Activated CD4-positive, alpha-beta T cell treated with anti-CD3 and anti-CD28 coated beads for 36 hours (primary cell): Measurements from ENCODE around the gene SOX2. TPM values are rescaled to one million over a fixed set of nuclear protein-coding genes. Genes with fewer than 3 reads are reported as not detected.

Source experiments
- ATAC-seq: fragments of 200-7000 bp; cut with Tn5 transposase; one replicate; pipeline ENCODE4 v1.10.0; 2021; ENCODE audit warnings: mild to moderate bottlenecking, moderate library complexity
- CTCF ChIA-PET: fragments of 350-600 bp; sonication (Branson Sonifier 250); formaldehyde crosslinking; loops from one replicate; lab custom pipeline; 2021; ENCODE audit warnings: antibody characterized with exemption; lab: Charles Lee
- POLR2A ChIA-PET: fragments of 350-600 bp; sonication (Branson Sonifier 250); formaldehyde crosslinking; loops from one replicate; lab custom pipeline; 2021; ENCODE audit warnings: antibody characterized with exemption, inconsistent platforms; lab: Charles Lee
- DNase-seq: peaks from one replicate; pipeline ENCODE4 v3.0.0-alpha.2; 2020
- H3K27ac Mint-ChIP-seq: one replicate; pipeline ENCODE4 v1.8.0; 2021; ENCODE audit warnings: mixed read lengths
- H3K27me3 Mint-ChIP-seq: one replicate; pipeline ENCODE4 v1.8.0; 2021; ENCODE audit warnings: mixed read lengths
- H3K36me3 Mint-ChIP-seq: one replicate; pipeline ENCODE4 v1.8.0; 2021; ENCODE audit warnings: low read depth, mixed read lengths
- H3K4me1 Mint-ChIP-seq: one replicate; pipeline ENCODE4 v1.8.0; 2021; ENCODE audit warnings: mixed read lengths
- H3K4me3 Mint-ChIP-seq: one replicate; pipeline ENCODE4 v1.8.0; 2021; ENCODE audit warnings: mild to moderate bottlenecking, moderate library complexity, mixed read lengths
- H3K9me3 Mint-ChIP-seq: one replicate; pipeline ENCODE4 v1.8.0; 2021; ENCODE audit warnings: low read depth, mixed read lengths
- intact Hi-C, 2 experiments: fragments of 100-400 bp; cut with DNase I in 1 of 2; cut with micrococcal nuclease in 1 of 2; formaldehyde crosslinking; loops; one replicate each; pipeline versions ENCODE4 v1.14.2 to v1.15.1; 2022 to 2024; cut with DNase I, micrococcal nuclease
- total RNA-seq, 2 experiments: library from RNA; stranded (reverse); gene quantifications; one replicate each; pipeline ENCODE4 v1.2.3, GENCODE V29; 2021

SOX2 gene
- total RNA-seq, 2 experiments from 2014 or later: not detected

- DNase-seq (no peak), ATAC-seq (no peak)
- H3K36me3 Mint-ChIP-seq: peaks cover 2% of the 10 kb centered on the region
- no peak overlapping the region for H3K27ac Mint-ChIP-seq
- POLR2A ChIA-PET: no interaction called here
- H3K27me3 Mint-ChIP-seq: peaks cover 57% of the 10 kb centered on the region
- peaks cover 6% of the 10 kb centered on the region for H3K4me1 Mint-ChIP-seq
- peaks cover 4% of the 10 kb centered on the region for H3K9me3 Mint-ChIP-seq
- CTCF ChIA-PET: interaction anchor here (1.0 to 1.6 kb wide), 5 partner anchors 9 to 981 kb away, joined by 3 to 13 read pairs (median 3); no protein-coding TSS in a partner anchor
- H3K4me3 Mint-ChIP-seq: no peak overlapping the region
- intact Hi-C loops: loop anchor here in 1 of 2 experiments (10.0 kb wide), 1 partner anchor 547 kb away; no protein-coding TSS in a partner anchor
Observed at GRCh38 chr3:181707980-181708379, 3.7 kb upstream of the SOX2 start.

GRCh38 chr3:181709537-181710279, 2.0 kb upstream of the SOX2 start:
- Mint-ChIP-seq H3K9me3 (no peaks in the 10 kb centered on the region), H3K4me3 (no peak overlapping the region), H3K4me1 (peaks cover 6% of the 10 kb centered on the region), H3K27ac (no peak overlapping the region), H3K27me3 (peaks cover 52% of the 10 kb centered on the region), H3K36me3 (peaks cover 6% of the 10 kb centered on the region)
- ATAC-seq: no peak
- intact Hi-C loops: loop anchor here (1.0 to 10.0 kb wide), 4 partner anchors 545 to 974 kb away; no protein-coding TSS in a partner anchor
- POLR2A ChIA-PET: no interaction called here
- CTCF ChIA-PET: interaction anchor here (0.6 to 1.6 kb wide), 4 partner anchors 9 to 976 kb away, joined by 3 to 13 read pairs (median 4); no protein-coding TSS in a partner anchor
- peak; percentile 85 for DNase-seq

- peaks cover 3% of the 10 kb centered on the region for H3K9me3 Mint-ChIP-seq
- H3K4me1 Mint-ChIP-seq: peaks cover 6% of the 10 kb centered on the region
- intact Hi-C loops: loop anchor here (1.0 kb wide), 2 partner anchors 9 to 14 kb away; no protein-coding TSS in a partner anchor
- no peak overlapping the region for H3K27ac Mint-ChIP-seq
- ATAC-seq (no peak), DNase-seq (no peak)
- peaks cover 8% of the 10 kb centered on the region for H3K36me3 Mint-ChIP-seq
- no peak overlapping the region for H3K4me3 Mint-ChIP-seq
- H3K27me3 Mint-ChIP-seq: peaks cover 50% of the 10 kb centered on the region
- ChIA-PET POLR2A (no interaction called here), CTCF (interaction anchor here (0.5 kb wide), 2 partner anchors 376 to 782 kb away, joined by 3 to 4 read pairs; no protein-coding TSS in a partner anchor)
Observed at GRCh38 chr3:181710345-181711291, 1.1 kb upstream of the SOX2 start.

- H3K4me3 Mint-ChIP-seq: no peak overlapping the region
Observed at GRCh38 chr3:181712226-181712552, 464 bp downstream of the SOX2 start.

GRCh38 chr3:181712553-181713279, 991 bp downstream of the SOX2 start:
- no peak overlapping the region for H3K4me3 Mint-ChIP-seq
- peaks cover 3% of the 10 kb centered on the region for H3K9me3 Mint-ChIP-seq
- intact Hi-C loops: loop anchor here in 1 of 2 experiments (2.0 kb wide), 1 partner anchor 14 kb away; no protein-coding TSS in a partner anchor
- peaks cover 8% of the 10 kb centered on the region for H3K36me3 Mint-ChIP-seq
- peaks cover 6% of the 10 kb centered on the region for H3K4me1 Mint-ChIP-seq
- ATAC-seq (no peak), DNase-seq (peak; percentile 41)
- POLR2A ChIA-PET: no interaction called here
- peaks cover 53% of the 10 kb centered on the region for H3K27me3 Mint-ChIP-seq
- no peak overlapping the region for H3K27ac Mint-ChIP-seq
- CTCF ChIA-PET: interaction anchor here (0.7 to 1.1 kb wide), 3 partner anchors 11 to 971 kb away, joined by 3 to 5 read pairs (median 5); no protein-coding TSS in a partner anchor

More at GRCh38 chr3:181712226-181712552, 464 bp downstream of the SOX2 start:
- ChIA-PET POLR2A (no interaction called here), CTCF (no interaction called here)
- no peak for ATAC-seq
- DNase-seq: no peak
- Mint-ChIP-seq H3K27ac (no peak overlapping the region), H3K27me3 (peaks cover 52% of the 10 kb centered on the region), H3K36me3 (peaks cover 8% of the 10 kb centered on the region), H3K4me1 (peaks cover 6% of the 10 kb centered on the region), H3K9me3 (peaks cover 3% of the 10 kb centered on the region)
- intact Hi-C loops: loop anchor here in 1 of 2 experiments (2.0 kb wide), 1 partner anchor 15 kb away; no protein-coding TSS in a partner anchor

- ATAC-seq: no peak
- ChIA-PET CTCF (interaction anchor here (0.6 to 1.1 kb wide), 5 partner anchors 9 to 971 kb away, joined by 3 to 5 read pairs (median 4); no protein-coding TSS in a partner anchor), POLR2A (no interaction called here)
- H3K27me3 Mint-ChIP-seq: peaks cover 53% of the 10 kb centered on the region
- DNase-seq: no peak
- no peak overlapping the region for H3K4me3 Mint-ChIP-seq
- H3K27ac Mint-ChIP-seq: no peak overlapping the region
- H3K4me1 Mint-ChIP-seq: peaks cover 6% of the 10 kb centered on the region
- intact Hi-C loops: loop anchor here in 1 of 2 experiments (2.0 kb wide), 1 partner anchor 14 kb away; no protein-coding TSS in a partner anchor
- H3K36me3 Mint-ChIP-seq: peaks cover 8% of the 10 kb centered on the region
- peaks cover 3% of the 10 kb centered on the region for H3K9me3 Mint-ChIP-seq
Observed at GRCh38 chr3:181713280-181713647, 1.5 kb downstream of the SOX2 start.

- no peak overlapping the region for H3K27ac Mint-ChIP-seq
- peak; percentile 67 for ATAC-seq
Observed at GRCh38 chr3:181713676-181714612, 2.2 kb downstream of the SOX2 start.

GRCh38 chr3:181715571-181716340, 4.0 kb downstream of the SOX2 start:
- Mint-ChIP-seq H3K27ac (no peak overlapping the region), H3K9me3 (peaks cover 9% of the 10 kb centered on the region), H3K27me3 (peaks cover 60% of the 10 kb centered on the region), H3K4me1 (no peaks in the 10 kb centered on the region), H3K36me3 (peaks cover 8% of the 10 kb centered on the region), H3K4me3 (no peak overlapping the region)
- intact Hi-C loops: no loop called here
- ATAC-seq (no peak), DNase-seq (no peak)
- ChIA-PET POLR2A (no interaction called here), CTCF (no interaction called here)

More at GRCh38 chr3:181713676-181714612, 2.2 kb downstream of the SOX2 start:
- Mint-ChIP-seq H3K4me3 (no peak overlapping the region), H3K9me3 (peaks cover 6% of the 10 kb centered on the region), H3K4me1 (peaks cover 6% of the 10 kb centered on the region), H3K27me3 (peaks cover 55% of the 10 kb centered on the region), H3K36me3 (peaks cover 8% of the 10 kb centered on the region)
- CTCF ChIA-PET: interaction anchor here (0.6 to 1.1 kb wide), 4 partner anchors 8 to 970 kb away, joined by 3 to 5 read pairs (median 4); no protein-coding TSS in a partner anchor
- intact Hi-C loops: loop anchor here in 1 of 2 experiments (2.0 kb wide), 1 partner anchor 13 kb away; no protein-coding TSS in a partner anchor
- DNase-seq: no peak
- POLR2A ChIA-PET: no interaction called here

GRCh38 chr3:181716966-181717365, 5.2 kb downstream of the SOX2 start:
- H3K27me3 Mint-ChIP-seq: peaks cover 72% of the 10 kb centered on the region
- DNase-seq (no peak), ATAC-seq (no peak)
- no peaks in the 10 kb centered on the region for H3K4me1 Mint-ChIP-seq
- intact Hi-C loops: no loop called here
- ChIA-PET CTCF (interaction anchor here (1.0 to 1.1 kb wide), 2 partner anchors 16 to 18 kb away, joined by 3 read pairs; no protein-coding TSS in a partner anchor), POLR2A (no interaction called here)
- peaks cover 8% of the 10 kb centered on the region for H3K36me3 Mint-ChIP-seq
- H3K27ac Mint-ChIP-seq: no peak overlapping the region
- H3K9me3 Mint-ChIP-seq: peaks cover 9% of the 10 kb centered on the region
- no peak overlapping the region for H3K4me3 Mint-ChIP-seq
